ENCODE measurements around the gene LATS2. TPM values are rescaled to one million over a fixed set of nuclear protein-coding genes. Genes with fewer than 3 reads are reported as not detected.

LATS2 gene
- total RNA-seq, 1 donor from 2014 or later, result 44.1 TPM

DNA sequence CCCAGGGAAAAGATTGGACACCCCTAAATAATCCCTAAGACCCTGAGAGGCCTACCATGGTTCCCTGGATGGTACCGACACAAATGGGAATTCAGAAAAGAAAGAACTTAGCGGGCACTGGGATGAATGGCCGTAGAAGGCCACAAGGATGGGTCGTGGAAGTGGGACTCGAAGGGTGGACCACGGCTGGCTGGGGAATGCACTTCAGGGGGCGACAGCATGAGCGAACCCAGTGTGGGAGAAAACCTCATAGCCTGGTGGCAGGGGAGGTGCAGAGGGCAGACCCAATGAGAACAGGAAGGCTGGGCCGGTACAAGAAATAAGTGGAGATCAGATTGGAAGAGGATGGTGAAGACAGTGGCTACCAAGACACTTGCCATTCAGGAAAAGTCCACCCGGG is 28.7 kb downstream of the LATS2 start:
- H3K9me3 ChIP-seq, result no peaks in the 10 kb centered on the region
- intact Hi-C loops (cut with DNase I), result no loop called here
- no peak overlapping the region for H3K4me3 ChIP-seq
- H3K27me3 ChIP-seq, result no peaks in the 10 kb centered on the region
- peaks cover 49% of the 10 kb centered on the region for H3K4me1 ChIP-seq
- H3K27ac ChIP-seq, result peak overlapping the region; percentile 79
- ATAC-seq, result no peak
- no peak for TF ChIP-seq CTCF (IDR thresholded peaks at IDR 0.05)
- no peak for DNase-seq
- H3K36me3 ChIP-seq, result no peaks in the 10 kb centered on the region

- H3K27ac ChIP-seq, result peak overlapping the region; percentile 79
- ATAC-seq, result no peak
- H3K4me1 ChIP-seq, result peaks cover 44% of the 10 kb centered on the region
- no peak for DNase-seq
- H3K27me3 ChIP-seq, result no peaks in the 10 kb centered on the region
- intact Hi-C loops (cut with DNase I), result no loop called here
- no peaks in the 10 kb centered on the region for H3K36me3 ChIP-seq
- no peak for TF ChIP-seq CTCF (IDR thresholded peaks at IDR 0.05)
- no peak overlapping the region for H3K4me3 ChIP-seq
- H3K9me3 ChIP-seq, result no peaks in the 10 kb centered on the region
These were observed 29.7 kb downstream of the LATS2 start for GRCh38 chr13:21031594-21032275.

GRCh38 chr13:21025539-21025938 is 35.8 kb downstream of the LATS2 start:
- ATAC-seq (no peak), DNase-seq (no peak)
- intact Hi-C loops (cut with DNase I), result no loop called here
- peaks cover 11% of the 10 kb centered on the region for H3K4me1 ChIP-seq
- no peak overlapping the region for H3K4me3 ChIP-seq
- H3K27ac ChIP-seq, result no peak overlapping the region
- no peaks in the 10 kb centered on the region for H3K27me3 ChIP-seq
- no peak for TF ChIP-seq CTCF (IDR thresholded peaks at IDR 0.05)
- H3K36me3 ChIP-seq, result no peaks in the 10 kb centered on the region
- H3K9me3 ChIP-seq, result no peaks in the 10 kb centered on the region

DNA sequence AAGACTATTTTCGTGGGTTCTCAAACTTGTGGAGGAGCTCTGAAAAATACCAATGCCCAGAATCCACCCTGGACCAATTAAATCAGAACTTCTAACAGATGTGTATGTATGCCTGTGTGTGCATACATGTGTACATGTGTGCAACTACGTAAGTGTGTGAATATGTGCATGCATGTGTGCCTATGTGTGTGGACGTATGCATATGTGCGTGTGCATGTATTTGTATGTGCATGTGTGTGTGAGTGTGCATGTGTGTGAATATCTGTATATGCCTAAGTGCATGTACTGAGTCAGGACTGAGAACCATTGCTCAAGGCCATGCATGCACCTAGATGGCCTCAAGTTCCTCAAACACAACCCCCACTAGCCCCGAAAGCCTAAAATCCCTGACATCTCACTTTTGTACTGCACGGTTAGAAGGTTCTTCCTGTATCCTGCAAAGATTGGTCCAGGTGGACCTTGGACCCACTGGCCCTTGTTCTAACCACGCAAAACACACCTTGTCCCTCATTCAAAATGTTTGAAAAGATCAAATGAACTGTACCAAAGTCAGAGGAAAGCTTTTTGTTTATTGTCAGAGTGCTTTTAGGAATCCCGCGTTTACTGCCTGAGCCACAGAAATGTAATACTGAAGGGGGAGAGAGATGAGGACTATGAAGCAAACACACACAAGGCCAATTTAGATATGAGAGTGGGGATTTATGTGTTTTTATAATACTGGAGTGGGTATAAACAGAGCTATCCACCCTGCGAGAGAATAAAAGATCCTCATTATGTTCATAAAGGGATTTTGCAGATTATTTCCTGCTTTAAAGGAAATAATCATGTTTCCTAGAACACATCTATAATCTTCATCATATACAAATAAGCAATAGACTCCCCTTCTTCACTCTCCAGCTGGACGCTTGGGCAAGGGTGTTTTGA is 39.1 kb downstream of the LATS2 start:
- peaks cover 24% of the 10 kb centered on the region for H3K4me1 ChIP-seq
- DNase-seq (no peak), ATAC-seq (peak; percentile 39)
- H3K27ac ChIP-seq, result no peak overlapping the region
- no peaks in the 10 kb centered on the region for H3K27me3 ChIP-seq
- no peak for TF ChIP-seq CTCF (IDR thresholded peaks at IDR 0.05)
- H3K36me3 ChIP-seq, result no peaks in the 10 kb centered on the region
- no peaks in the 10 kb centered on the region for H3K9me3 ChIP-seq
- no peak overlapping the region for H3K4me3 ChIP-seq
- intact Hi-C loops (cut with DNase I), result no loop called here

- Histone ChIP-seq H3K27me3 (no peaks in the 10 kb centered on the region), H3K4me1 (peaks cover 40% of the 10 kb centered on the region), H3K4me3 (no peak overlapping the region), H3K9me3 (no peaks in the 10 kb centered on the region), H3K36me3 (no peaks in the 10 kb centered on the region), H3K27ac (no peak overlapping the region)
- peak; percentile 26 for DNase-seq
- TF ChIP-seq CTCF (IDR thresholded peaks at IDR 0.05), result no peak
- ATAC-seq, result no peak
- intact Hi-C loops (cut with DNase I), result no loop called here
These were observed 40.8 kb downstream of the LATS2 start for GRCh38 chr13:21020581-21020980.
